ENCODE data around the gene TBXAS1.

Gene TBXAS1

DNA sequence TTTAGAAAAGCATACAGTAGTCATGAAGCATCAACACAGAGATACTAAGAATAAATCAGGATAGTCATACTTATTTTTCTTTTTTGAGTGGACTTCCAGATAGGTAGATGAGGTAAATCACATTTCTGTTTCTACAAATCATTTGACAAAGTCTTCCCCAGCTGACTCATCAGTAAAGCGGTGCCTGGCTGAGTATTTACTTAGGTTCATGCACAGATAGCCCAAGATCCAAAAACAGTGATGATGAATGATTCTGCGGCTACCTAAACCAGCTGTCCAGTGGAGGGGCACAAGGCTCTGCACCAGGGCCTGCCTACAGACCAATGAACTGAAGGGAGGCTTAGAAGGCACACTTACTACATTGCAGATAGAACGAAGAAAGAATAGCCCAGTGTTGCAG lies 120.6 kb downstream of the TBXAS1 start:
- DNase-seq: no peak

DNA sequence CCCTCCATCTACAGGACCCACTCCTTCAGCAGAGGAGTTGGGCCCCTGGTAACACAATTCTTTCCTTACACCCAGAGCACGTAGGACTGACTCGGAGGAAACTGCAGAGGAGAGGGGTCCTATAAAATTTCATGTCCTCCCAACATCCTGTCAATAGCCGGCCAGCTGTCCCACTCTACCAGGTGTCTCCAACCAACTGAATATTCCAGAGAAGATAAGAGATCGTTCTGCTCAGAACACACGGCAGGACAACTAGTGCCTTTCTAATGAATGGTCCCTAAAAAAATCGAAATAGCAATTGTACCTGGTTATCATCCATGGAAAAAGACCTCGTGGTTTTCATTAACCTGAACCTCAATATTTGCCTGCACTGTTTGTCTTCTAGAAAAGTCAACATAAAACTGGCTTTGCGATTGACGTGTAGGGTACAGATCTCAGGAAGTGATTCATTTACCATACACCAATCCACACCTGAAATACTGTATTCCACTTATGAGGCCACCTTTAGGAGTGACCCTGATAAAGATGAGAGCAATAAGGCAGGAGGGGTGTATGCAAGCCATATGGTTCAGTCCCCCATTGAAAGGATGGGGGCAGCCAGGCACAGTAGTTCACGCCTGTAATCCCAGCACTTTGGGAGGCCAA lies 121.9 kb downstream of the TBXAS1 start:
- no peak for DNase-seq

DNA sequence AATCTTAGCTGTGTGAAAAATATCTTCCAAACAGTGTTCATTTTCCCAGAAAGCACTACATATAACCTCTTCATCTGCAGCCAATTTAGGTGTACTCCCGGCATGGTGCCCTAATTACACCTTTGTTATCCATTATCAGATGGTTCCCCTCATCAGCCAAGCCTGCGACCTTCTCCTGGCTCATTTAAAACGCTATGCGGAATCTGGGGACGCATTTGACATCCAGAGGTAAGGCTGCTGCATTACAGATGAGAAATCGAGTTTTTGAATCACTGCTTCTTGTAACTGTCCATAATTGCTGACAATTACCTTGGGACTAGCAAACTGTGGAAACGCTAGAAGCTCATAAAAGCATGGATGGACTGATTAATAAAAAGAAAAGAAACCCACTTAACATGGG lies 124.2 kb downstream of the TBXAS1 start:
- DNase-seq: no peak

- DNase-seq: no peak
These were observed 126.2 kb downstream of the TBXAS1 start for GRCh38 chr7:139955109-139955820.

DNA sequence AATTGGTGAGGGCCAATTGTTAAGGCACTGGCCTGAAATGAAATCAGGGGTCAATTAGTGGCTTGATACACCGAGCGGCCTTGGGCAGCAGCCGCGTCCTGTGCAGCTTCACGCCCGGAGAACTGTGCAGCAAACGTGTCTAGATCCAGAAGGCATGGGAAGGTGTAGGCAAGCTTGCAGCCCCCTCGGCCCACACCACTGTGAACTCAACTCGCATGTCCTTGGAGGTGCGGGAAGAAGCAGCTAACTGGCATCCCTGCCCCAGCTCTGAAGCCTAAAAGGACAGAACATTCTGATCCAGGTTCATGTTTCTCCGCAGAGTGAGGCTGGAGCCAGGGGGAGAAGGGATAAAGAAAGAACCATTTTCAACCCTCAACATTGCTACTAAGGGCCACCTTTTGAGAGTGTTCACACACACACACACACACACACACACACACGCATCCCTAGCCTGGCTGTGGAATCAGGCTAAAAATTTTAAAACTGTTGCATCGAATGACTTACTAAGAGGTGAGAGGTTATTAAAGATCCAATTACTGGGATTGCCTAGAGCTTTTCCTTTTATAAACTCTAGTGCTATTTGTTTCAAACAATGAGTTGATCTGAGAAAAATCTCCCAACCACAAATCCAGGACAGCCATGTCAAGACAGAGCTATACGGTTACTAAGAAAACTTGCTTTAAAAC lies 129.7 kb downstream of the TBXAS1 start:
- no peak for DNase-seq

DNA sequence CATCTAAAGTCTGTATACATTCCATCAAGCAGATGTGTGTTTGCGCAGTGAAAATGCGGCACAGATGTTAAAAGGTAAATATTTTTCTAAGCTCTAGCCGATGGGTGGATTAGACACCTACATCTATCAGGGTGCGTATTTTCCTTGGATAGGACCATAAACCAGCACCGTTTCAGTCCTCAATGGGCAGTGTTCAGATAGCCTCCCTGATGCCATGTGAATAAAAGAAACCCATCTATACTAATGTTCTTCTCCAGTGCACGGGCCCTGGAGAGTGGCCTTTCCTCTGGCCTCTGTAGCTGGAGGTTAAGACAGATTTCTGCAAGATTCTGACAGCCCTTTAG lies 130.2 kb downstream of the TBXAS1 start:
- no peak for DNase-seq

DNA sequence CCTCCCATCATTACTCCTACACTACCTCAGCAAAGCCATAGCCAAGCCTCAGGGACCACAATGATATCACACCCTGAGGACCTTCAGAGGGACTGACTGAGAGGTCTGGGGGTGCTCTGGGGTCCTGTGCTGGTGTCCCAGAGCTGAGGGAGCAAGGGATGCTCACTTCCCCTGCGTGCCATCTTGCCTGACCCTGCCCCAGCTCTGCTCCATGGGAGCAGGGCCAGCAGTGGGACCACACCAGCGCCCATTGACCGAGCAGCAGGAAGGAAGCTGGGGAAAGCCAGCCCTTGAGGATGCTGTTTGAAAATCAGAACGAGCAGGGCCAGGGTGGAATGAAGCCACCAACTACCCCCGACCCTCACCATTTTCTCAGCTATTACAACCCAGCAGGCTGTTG lies 130.7 kb downstream of the TBXAS1 start:
- no peak for DNase-seq

- DNase-seq: no peak
These were observed 131.1 kb downstream of the TBXAS1 start for GRCh38 chr7:139960157-139960556.

GRCh38 chr7:139965942-139966628 lies 137.0 kb downstream of the TBXAS1 start:
- no peak for DNase-seq

DNA sequence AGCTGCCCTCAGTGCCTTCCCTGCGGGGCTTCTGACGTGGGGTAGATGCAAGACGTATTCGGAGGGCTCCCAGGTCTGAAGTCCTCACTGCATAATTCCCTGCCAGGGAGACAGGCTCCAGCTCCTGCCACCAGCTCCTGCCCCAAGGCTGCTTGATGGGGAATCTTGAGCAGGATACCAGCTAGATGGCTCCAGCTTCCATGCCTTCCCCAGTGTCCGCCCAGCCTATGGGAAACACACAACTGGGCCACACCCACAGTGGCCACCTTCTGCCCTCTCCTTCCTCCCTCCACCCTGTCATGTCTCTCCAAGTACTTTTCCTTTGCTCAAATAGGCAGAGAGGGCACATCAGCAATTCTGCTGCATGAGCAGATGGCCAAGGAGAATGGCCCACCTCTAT lies 137.9 kb downstream of the TBXAS1 start:
- DNase-seq: no peak

GRCh38 chr7:139968931-139969330 lies 139.9 kb downstream of the TBXAS1 start:
- DNase-seq: peak in 1 of 2 donors; percentile 4

DNA sequence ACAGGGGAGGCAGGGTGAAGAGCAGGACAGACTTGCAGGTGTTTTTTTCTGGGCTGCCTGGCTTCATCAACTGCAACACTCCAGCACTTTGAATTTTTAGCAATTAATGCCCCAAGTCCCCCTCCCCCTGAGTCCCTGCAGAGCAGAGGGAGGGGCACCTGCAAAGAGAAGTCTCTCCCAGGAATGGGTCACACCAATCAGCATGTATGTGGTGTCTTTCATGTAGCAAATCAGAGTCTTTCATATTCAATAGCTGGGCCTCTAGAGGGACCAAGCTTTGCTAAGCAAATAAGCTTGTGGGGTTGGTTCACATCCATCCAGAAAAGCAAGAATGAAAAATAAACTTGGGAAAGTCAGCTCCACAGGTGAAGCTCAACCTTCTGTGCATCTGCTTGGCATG lies 143.0 kb downstream of the TBXAS1 start:
- no peak for DNase-seq

GRCh38 chr7:139973101-139974050 lies 144.3 kb downstream of the TBXAS1 start:
- DNase-seq: no peak

DNA sequence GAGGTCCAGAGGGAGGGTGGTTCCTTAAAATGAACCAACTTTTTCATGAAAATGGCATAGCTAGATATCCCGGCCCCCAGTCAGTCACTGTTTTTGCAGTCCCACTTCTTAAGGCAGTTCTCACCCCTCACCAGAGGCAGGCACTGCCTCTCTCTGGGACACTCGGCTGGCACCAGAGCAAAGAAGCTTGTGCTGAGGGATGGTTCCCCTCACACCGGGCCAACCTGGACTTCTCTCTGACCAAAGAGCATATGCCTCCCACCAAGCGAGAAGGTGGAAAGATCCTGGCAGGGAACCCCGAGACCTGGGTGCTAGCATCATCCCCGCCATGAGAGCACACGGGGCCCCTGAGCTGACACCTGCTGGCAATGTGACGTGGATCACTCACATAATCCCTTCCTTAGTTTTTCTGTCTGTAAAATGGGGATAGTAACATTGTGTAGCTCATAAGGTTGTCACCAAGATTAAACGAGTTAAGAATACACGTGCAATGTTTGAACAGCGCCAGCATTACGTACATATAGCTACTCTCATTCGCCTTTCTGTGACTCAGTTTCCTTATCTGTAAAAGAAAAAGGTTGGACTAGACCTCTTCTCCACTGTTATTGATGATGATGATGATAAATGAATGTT lies 145.2 kb downstream of the TBXAS1 start:
- DNase-seq: no peak

- no peak for DNase-seq
These were observed 147.2 kb downstream of the TBXAS1 start for GRCh38 chr7:139976055-139976837.

DNA sequence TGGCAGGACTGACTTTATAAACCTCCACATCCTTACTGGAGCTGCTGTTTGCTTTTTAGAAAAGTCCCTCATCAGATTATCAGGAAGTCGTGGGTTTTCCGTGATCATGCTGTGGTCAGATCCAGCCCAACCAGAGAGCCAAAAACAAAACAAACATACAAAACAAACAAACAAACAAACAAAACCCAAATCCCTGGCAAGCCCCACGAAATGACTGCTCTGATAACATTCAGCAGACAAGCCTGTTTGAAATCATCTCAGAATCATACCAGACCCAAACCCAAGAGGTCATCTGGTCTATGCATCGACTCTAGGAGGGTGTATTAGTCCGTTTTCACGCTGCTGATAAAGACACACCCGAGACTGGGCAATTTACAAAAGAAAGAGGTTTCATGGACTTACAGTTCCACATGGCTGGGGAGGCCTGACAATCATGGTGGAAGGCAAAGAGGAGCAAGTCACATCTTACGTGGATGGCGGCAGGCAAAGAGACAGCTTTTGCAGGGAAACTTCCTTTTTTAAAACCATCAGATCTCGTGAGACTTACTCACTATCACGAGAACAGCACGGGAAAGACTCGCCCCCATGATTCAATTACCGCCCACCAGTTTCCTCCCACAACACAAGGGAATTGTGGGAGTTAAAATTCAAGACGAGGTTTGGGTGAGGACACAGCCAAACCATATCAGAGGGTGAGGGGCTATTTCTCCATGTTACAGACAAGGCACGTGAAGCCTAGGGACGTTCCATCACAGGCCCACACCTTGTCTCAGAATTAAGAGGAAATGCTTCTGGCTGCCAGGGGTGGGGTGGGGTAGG lies 148.0 kb downstream of the TBXAS1 start:
- DNase-seq: no peak

- DNase-seq: no peak
These were observed 152.4 kb downstream of the TBXAS1 start for GRCh38 chr7:139981511-139981895.

DNA sequence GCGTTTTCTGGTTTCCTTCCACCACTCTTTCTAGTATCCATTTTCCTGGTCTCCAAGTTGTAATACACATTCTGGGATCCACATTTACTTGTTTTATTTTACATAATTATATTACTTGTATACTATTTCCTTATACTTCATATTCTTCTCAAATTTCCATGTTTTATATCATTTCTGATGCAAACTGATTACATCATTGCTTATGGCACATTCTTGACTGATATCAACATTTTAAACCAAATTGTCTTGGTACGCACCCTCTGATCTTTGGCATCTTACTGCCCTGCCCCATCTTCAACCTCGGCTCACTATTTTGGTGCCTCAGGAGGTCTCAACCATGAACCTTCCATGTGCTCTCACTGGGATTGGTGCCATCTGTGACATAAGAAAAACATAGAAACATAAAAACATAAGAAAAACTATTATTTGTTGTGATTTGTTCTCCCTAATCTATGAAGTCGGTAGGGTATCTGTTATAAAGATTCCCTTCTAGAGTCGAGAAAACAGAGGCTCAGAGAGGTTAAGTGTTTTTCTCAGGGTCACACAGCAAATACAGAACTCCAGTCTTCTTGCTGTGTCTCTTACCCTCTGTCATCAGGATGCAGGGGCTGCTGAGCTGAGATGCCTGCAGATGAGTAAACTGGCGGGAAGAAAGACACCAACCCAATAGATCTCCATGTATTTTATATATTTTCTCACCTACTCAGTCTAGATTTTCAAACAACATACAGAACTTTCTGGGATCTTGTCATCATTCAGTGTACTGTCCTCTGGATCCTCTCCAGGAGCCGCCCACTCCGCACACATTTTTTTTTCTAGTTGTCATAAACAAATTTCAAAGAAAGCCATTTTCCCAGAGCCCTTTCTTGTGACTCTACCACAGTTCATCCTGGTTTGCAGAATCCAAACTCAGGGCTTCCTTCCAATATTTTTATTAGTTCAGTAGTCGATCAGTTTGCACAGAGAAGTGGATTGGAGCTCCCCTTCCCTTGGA lies 154.2 kb downstream of the TBXAS1 start:
- no peak for DNase-seq
